KMS-11 (cell line): ENCODE data around the gene MYADML2.

Experiments
- H2AFZ ChIP-seq: fragments of 200-600 bp; sonication (generic); 2 replicates; pipeline ENCODE4 v1.6.1; 2016; ENCODE audit warnings: antibody characterized with exemption, mixed run types, low read depth
- H3K27ac ChIP-seq: fragments of 200-600 bp; sonication (generic); 2 replicates; pipeline ENCODE4 v1.6.1; 2016; ENCODE audit warnings: mild to moderate bottlenecking, mixed run types
- H3K27me3 ChIP-seq: fragments of 200-600 bp; sonication (generic); 2 replicates; pipeline ENCODE4 v1.6.1; 2017; ENCODE audit warnings: mild to moderate bottlenecking, low read depth, mixed run types, moderate library complexity; ENCODE audit not compliant: insufficient read depth
- H3K36me3 ChIP-seq: fragments of 200-600 bp; sonication (generic); 2 replicates; pipeline ENCODE4 v1.6.1; 2017; ENCODE audit warnings: mild to moderate bottlenecking, mixed run types; ENCODE audit not compliant: insufficient read depth
- H3K4me1 ChIP-seq: fragments of 200-600 bp; sonication (generic); 2 replicates; pipeline ENCODE4 v1.6.1; 2016; ENCODE audit warnings: mild to moderate bottlenecking, low read depth, mixed run types; ENCODE audit not compliant: poor library complexity, severe bottlenecking
- H3K4me2 ChIP-seq: fragments of 200-600 bp; sonication (generic); 2 replicates; pipeline ENCODE4 v1.7.0; 2016; ENCODE audit warnings: mild to moderate bottlenecking, mixed run types
- H3K4me3 ChIP-seq: fragments of 200-600 bp; sonication (generic); IDR thresholded peaks from 2 replicates; pipeline ENCODE4 v1.6.1; 2017; ENCODE audit warnings: low read depth, low read length, mixed read lengths; ENCODE audit not compliant: insufficient read depth
- H3K79me2 ChIP-seq: fragments of 200-600 bp; sonication (generic); 2 replicates; pipeline ENCODE4 v1.6.1; 2016; ENCODE audit warnings: low read depth, mixed run types; ENCODE audit not compliant: insufficient read depth
- H3K9ac ChIP-seq: fragments of 200-600 bp; sonication (generic); 2 replicates; pipeline ENCODE4 v1.6.1; 2016; ENCODE audit warnings: mild to moderate bottlenecking, mixed run types
- H4K20me1 ChIP-seq: fragments of 200-600 bp; sonication (generic); 2 replicates; pipeline ENCODE4 v1.6.1; 2016; ENCODE audit warnings: mild to moderate bottlenecking, mixed run types; ENCODE audit not compliant: insufficient read depth
- CTCF ChIP-seq: fragments of 200-600 bp; sonication (generic); conservative IDR thresholded peaks from 2 replicates; pipeline ENCODE4 v1.6.1; 2017; ENCODE audit warnings: low read depth, mild to moderate bottlenecking, antibody characterized with exemption, low read length, moderate library complexity, mixed read lengths

Gene MYADML2

GRCh38 chr17:81987161-81987770 lies 40.2 kb upstream of the MYADML2 start:
- no peak overlapping the region for H2AFZ ChIP-seq
- no peaks in the 10 kb centered on the region for H3K4me1 ChIP-seq
- no peak for TF ChIP-seq CTCF
- no peak overlapping the region for H3K27ac ChIP-seq
- no peaks in the 10 kb centered on the region for H3K36me3 ChIP-seq
- H3K4me3 ChIP-seq = no peak overlapping the region
- no peaks in the 10 kb centered on the region for H4K20me1 ChIP-seq
- no peaks in the 10 kb centered on the region for H3K79me2 ChIP-seq
- H3K27me3 ChIP-seq = no peaks in the 10 kb centered on the region
- no peak overlapping the region for H3K4me2 ChIP-seq
- H3K9ac ChIP-seq = no peak overlapping the region

GRCh38 chr17:81986606-81987005 lies 39.6 kb upstream of the MYADML2 start:
- no peak overlapping the region for H3K4me2 ChIP-seq
- H3K27ac ChIP-seq = no peak overlapping the region
- H3K4me3 ChIP-seq = no peak overlapping the region
- H3K36me3 ChIP-seq = no peaks in the 10 kb centered on the region
- no peaks in the 10 kb centered on the region for H3K27me3 ChIP-seq
- peaks cover under 1% of the 10 kb centered on the region for H3K4me1 ChIP-seq
- TF ChIP-seq CTCF = no peak
- H2AFZ ChIP-seq = no peak overlapping the region
- H3K79me2 ChIP-seq = no peaks in the 10 kb centered on the region
- no peaks in the 10 kb centered on the region for H4K20me1 ChIP-seq
- no peak overlapping the region for H3K9ac ChIP-seq

- Histone ChIP-seq H3K36me3 (no peaks in the 10 kb centered on the region), H3K4me3 (no peak overlapping the region), H3K9ac (no peak overlapping the region), H3K27ac (no peak overlapping the region), H3K4me1 (peaks cover 18% of the 10 kb centered on the region), H4K20me1 (no peaks in the 10 kb centered on the region), H3K4me2 (no peak overlapping the region), H3K27me3 (no peaks in the 10 kb centered on the region), H2AFZ (no peak overlapping the region), H3K79me2 (no peaks in the 10 kb centered on the region)
- no peak for TF ChIP-seq CTCF
Observed at GRCh38 chr17:81984773-81985410, 37.9 kb upstream of the MYADML2 start.

GRCh38 chr17:81983639-81984373 lies 36.8 kb upstream of the MYADML2 start:
- Histone ChIP-seq H3K27me3 (no peaks in the 10 kb centered on the region), H4K20me1 (no peaks in the 10 kb centered on the region), H3K36me3 (no peaks in the 10 kb centered on the region), H3K4me1 (peaks cover 29% of the 10 kb centered on the region), H3K4me3 (no peak overlapping the region), H2AFZ (no peak overlapping the region), H3K79me2 (no peaks in the 10 kb centered on the region), H3K4me2 (no peak overlapping the region), H3K27ac (no peak overlapping the region), H3K9ac (no peak overlapping the region)
- TF ChIP-seq CTCF = no peak
